Cardiac fibroblast (primary cell): ENCODE measurements around the gene THSD4.

Experiments used
- DNase-seq, 2 donors: peaks; one replicate each; pipeline versions ENCODE4 v3.0.0 to v3.0.0-alpha.2; 2010; ENCODE audit warnings: low read depth in 2 of 2
- H3K4me3 ChIP-seq, 2 donors: replicated peaks in 1 of 2; 1 replicate in 1 of 2; 2 replicates in 1 of 2; pipeline ENCODE4 v1.5.1; 2011; ENCODE audit warnings: low read depth in 2 of 2, low read length in 2 of 2, mild to moderate bottlenecking in 2 of 2, moderate library complexity in 1 of 2
- TF ChIP-seq, protein P1 (sequence below): IDR thresholded peaks from one replicate; pipeline ENCODE4 v1.5.1; 2011; ENCODE audit warnings: low read depth, mild to moderate bottlenecking, low read length, inconsistent platforms

The THSD4 gene

DNA sequence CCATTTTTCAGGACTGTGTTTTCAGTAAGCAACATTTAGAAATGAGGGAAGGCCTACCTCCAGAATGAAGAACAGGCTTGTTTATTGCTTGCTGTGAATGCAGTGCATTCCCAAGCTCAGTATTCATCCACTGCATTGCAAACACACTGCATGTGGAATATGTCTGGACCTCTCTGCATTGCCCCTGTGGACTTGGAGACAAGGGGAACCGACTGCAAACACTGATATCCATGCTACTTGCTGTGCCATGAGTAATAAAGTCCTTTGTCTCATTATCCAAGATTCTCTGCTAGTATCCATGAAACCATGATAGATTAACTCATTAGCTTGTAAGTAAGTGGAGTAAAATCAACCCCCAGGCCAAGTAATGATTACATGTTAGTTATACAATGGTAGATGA is 393.9 kb downstream of the THSD4 start:
- TF ChIP-seq, protein P1, sequence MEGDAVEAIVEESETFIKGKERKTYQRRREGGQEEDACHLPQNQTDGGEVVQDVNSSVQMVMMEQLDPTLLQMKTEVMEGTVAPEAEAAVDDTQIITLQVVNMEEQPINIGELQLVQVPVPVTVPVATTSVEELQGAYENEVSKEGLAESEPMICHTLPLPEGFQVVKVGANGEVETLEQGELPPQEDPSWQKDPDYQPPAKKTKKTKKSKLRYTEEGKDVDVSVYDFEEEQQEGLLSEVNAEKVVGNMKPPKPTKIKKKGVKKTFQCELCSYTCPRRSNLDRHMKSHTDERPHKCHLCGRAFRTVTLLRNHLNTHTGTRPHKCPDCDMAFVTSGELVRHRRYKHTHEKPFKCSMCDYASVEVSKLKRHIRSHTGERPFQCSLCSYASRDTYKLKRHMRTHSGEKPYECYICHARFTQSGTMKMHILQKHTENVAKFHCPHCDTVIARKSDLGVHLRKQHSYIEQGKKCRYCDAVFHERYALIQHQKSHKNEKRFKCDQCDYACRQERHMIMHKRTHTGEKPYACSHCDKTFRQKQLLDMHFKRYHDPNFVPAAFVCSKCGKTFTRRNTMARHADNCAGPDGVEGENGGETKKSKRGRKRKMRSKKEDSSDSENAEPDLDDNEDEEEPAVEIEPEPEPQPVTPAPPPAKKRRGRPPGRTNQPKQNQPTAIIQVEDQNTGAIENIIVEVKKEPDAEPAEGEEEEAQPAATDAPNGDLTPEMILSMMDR: no peak
- DNase-seq: no peak
- no peak overlapping the region for H3K4me3 ChIP-seq

DNA sequence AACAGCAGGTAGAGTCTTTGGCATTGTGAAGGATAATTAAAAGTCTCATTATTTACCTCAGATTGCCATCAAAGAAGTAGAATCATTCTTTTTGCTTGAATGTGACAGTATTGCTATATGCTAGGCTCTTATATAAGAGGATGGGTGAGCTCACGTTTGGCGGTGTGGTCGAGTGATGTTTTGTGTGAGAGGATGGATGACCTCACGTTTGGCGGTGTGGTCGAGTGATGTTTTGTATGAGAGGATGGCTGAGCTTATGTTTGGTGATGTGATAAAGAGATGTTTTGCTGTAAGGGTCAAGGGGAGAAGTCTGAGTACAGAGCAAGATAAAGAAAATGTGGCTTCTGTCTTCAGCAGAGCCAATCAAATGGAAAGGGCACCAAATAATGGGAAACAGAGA is 395.5 kb downstream of the THSD4 start:
- TF ChIP-seq, protein P1: no peak
- DNase-seq: no peak
- H3K4me3 ChIP-seq: no peak overlapping the region

DNA sequence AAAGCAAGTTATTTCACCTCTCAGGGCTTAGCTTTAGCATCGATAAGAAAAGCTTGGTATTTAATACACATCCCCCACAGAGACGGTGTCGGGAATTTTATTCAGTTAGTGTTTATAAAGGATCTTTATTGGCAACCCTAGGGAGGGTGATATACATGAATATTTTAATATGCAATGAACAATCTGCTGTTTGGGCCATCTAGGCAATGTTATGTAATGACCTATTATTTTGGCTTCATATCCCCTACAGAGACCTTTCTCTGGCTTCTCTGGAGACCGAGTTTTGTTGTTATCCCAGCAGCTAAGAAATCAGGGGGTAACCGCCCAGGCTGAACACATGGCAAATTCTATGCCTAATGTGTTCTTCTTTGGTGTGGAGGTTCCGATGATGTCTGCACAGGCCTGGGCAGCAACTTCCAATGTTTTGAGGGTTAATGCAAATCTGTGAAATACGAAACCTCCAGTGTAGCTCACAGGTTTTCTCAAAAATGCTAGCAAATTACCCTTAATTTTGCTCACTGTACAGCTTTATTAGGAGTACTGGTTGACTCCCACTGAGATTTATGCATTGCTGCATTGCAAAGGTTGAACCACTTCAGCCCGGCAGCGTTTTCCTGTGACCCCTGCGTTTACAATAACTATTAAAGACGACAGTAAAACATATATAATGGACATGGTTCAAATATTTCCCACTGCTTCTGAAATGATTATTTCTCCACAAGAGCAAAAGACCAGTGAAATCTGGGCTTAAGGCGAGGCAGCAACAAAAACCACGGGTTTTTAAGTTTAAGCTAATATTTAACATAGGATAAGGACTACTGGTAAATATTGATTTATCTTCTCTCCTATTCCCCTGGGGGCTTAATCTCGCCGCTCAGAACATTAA is 396.8 kb downstream of the THSD4 start:
- TF ChIP-seq, protein P1: no peak
- no peak overlapping the region for H3K4me3 ChIP-seq
- DNase-seq: no peak

DNA sequence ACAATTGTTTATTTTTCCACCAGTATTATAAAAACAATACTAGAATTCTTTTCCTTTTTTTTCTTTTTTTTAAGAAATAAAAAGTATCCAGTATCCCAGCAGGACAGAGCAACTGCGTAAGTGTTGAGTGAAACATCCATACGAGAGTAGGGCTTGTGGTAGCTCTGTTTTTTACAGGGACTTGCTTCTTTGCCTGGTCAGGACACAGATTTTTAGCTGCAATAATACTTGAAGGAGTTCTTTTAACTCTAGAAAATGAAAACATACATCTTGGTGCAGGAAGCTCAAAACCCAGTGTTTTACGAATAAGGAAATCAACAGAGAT is 397.4 kb downstream of the THSD4 start:
- no peak for DNase-seq
- TF ChIP-seq, protein P1: no peak
- H3K4me3 ChIP-seq: no peak overlapping the region

DNA sequence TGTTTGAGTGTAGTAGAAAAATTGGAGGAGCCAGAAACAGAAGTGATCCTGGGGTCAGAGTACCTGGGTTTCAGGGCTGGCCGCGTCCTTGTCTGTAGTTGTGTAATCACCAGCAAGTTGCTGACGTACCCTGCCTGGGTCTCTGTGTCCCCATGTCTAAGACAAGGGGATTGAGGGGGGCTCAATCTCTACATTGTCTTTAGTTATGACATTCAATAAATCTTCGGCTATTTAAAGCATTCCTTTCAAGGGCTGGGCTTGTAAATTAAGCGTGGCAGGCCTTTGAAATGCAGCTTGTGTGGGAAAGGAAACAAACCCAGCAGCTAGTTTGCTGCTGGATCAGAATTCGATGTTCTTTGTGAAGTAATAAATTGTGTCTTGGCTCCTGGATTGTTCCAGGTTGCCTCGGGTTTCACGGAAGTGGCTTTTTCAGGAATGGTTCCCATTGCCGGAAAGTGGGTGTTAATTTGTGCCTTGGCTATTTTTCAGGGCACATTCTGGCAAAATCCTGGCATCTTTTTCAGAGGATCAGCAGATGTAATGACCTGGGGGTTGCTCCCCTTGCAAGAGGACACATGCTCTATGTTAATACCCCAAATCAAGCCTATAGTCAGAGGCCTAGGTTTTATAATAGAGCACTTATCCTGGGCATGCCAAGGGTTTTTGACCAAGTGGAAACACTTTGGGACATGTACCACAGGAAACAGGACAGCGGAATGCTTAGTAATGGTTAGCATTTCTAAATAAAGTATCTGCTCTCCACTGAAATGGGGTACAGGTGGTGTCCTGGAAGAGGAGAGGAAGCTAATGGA is 400.3 kb downstream of the THSD4 start:
- DNase-seq: no peak
- no peak overlapping the region for H3K4me3 ChIP-seq
- TF ChIP-seq, protein P1: no peak

DNA sequence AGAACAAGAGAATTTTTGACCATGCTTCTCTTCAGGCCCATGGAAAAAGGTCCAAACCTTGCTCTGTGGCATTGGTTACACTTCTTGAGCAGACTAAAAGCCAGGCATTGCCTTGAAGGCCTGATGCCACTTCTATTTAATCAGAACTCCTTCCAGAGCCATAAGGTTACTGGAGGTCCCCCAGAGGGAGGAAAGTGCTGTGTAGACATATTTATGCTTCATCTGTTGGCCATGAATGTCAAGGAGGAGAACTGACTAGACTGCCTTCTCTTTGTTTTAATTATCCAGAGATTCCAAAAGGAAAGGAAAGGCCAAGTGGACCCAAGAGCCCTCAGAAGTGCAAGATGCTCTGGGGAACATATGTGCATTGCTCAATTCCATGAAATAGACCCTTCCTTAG is 402.5 kb downstream of the THSD4 start:
- TF ChIP-seq, protein P1: no peak
- no peak overlapping the region for H3K4me3 ChIP-seq
- no peak for DNase-seq
